GM12878 (cell line): ENCODE results near the gene TMEM250. TPM values are rescaled to one million over a fixed set of nuclear protein-coding genes. Genes with fewer than 3 reads are reported as not detected.

ENCODE experiments used
- ATAC-seq: fragments of 200-7000 bp; cut with Tn5 transposase; 3 replicates; pipeline ENCODE4 v1.9.1; 2020; ENCODE audit warnings: mild to moderate bottlenecking, moderate library complexity
- BruUV-seq: library from RNA; stranded (reverse); fragments of 400-500 nt; replicated peaks from 2 replicates; lab custom pipeline; 2021; lab: Mats Ljungman, UMichigan
- CTCF ChIA-PET: fragments of 300-600 bp; sonication (Branson Sonifier 250); formaldehyde crosslinking; extraction: SDS; loops from one replicate; lab custom pipeline; 2021; ENCODE audit warnings: inconsistent platforms; lab: Yijun Ruan, JAX
- POLR2A ChIA-PET: fragments of 350-600 bp; formaldehyde crosslinking; extraction: SDS; loops from one replicate; lab custom pipeline; 2021; ENCODE audit warnings: inconsistent platforms; lab: Charles Lee
- RAD21 ChIA-PET: fragments of 300-600 bp; sonication (Branson Sonifier 250); formaldehyde crosslinking; loops from one replicate; lab custom pipeline; 2023; ENCODE audit warnings: antibody characterized with exemption; ENCODE audit not compliant: unreplicated experiment; lab: Charles Lee
- SMC1A ChIA-PET: fragments of 300-600 bp; sonication (Branson Sonifier 250); formaldehyde crosslinking; loops from one replicate; lab custom pipeline; 2023; ENCODE audit not compliant: unreplicated experiment, uncharacterized antibody; lab: Charles Lee
- DNase-seq: peaks from one replicate; pipeline ENCODE4 v3.0.0-alpha.2; 2011; ENCODE audit warnings: low read depth, low spot score
- FAIRE-seq: peaks from 3 replicates; lab custom pipeline; 2011; peaks lifted over from hg19 to GRCh38; lab: Jason Lieb, UNC
- H2AFZ ChIP-seq: 2 replicates; pipeline ENCODE4 v1.6.0; 2011; ENCODE audit warnings: low read depth, low read length, control low read depth; ENCODE audit not compliant: control insufficient read depth
- H3K27ac ChIP-seq: 2 replicates; pipeline ENCODE4 v1.5.1; 2011; ENCODE audit warnings: control low read depth; ENCODE audit not compliant: control insufficient read depth, insufficient read depth
- H3K27me3 ChIP-seq, 2 experiments: replicated peaks in 1 of 2; 2 replicates each; pipeline versions ENCODE4 v1.6.0 to v1.6.1; 2011; ENCODE audit warnings: low read length in 1 of 2; ENCODE audit not compliant: control insufficient read depth in 2 of 2, insufficient read depth in 2 of 2
- H3K36me3 ChIP-seq, 2 experiments: 2 replicates each; pipeline ENCODE4 v1.5.1; 2011; ENCODE audit warnings: low read length in 1 of 2; ENCODE audit not compliant: control insufficient read depth in 2 of 2, insufficient read depth in 2 of 2
- H3K4me1 ChIP-seq: 2 replicates; pipeline ENCODE4 v1.6.1; 2011; ENCODE audit warnings: mild to moderate bottlenecking, low read length, moderate library complexity, mixed read lengths; ENCODE audit not compliant: control insufficient read depth, insufficient read depth
- H3K4me2 ChIP-seq: 2 replicates; pipeline ENCODE4 v1.6.0; 2011; ENCODE audit warnings: control low read depth; ENCODE audit not compliant: control insufficient read depth, insufficient read depth
- H3K4me3 ChIP-seq: fragments of 200-600 bp; sonication (generic); 2 replicates; pipeline ENCODE4 v1.5.1; 2016
- H3K79me2 ChIP-seq: 2 replicates; pipeline ENCODE4 v1.6.0; 2011; ENCODE audit warnings: low read length; ENCODE audit not compliant: control insufficient read depth, insufficient read depth
- H3K9ac ChIP-seq: 2 replicates; pipeline ENCODE4 v1.8.0; 2011; ENCODE audit warnings: low read length, control low read depth, mixed read lengths; ENCODE audit not compliant: control insufficient read depth, insufficient read depth
- H3K9me3 ChIP-seq: replicated peaks from 3 replicates; pipeline ENCODE4 v1.5.1; 2011; ENCODE audit warnings: mild to moderate bottlenecking, low read length; ENCODE audit not compliant: control insufficient read depth, insufficient read depth
- H4K20me1 ChIP-seq: 2 replicates; pipeline ENCODE4 v1.6.0; 2011; ENCODE audit not compliant: control insufficient read depth, insufficient read depth
- ASH2L ChIP-seq: fragments of 300-600, 200-600 bp; sonication (generic); IDR thresholded peaks from 2 replicates; pipeline ENCODE4 v1.6.1; 2017; ENCODE audit warnings: low read depth, mild to moderate bottlenecking, borderline replicate concordance
- BCLAF1 ChIP-seq: fragments of 450-650 bp; IDR thresholded peaks from 2 replicates; pipeline ENCODE4 v1.6.1; 2017; ENCODE audit warnings: antibody characterized with exemption, mild to moderate bottlenecking, moderate library complexity
- BMI1 ChIP-seq: fragments of 450-650 bp; IDR thresholded peaks from 2 replicates; pipeline ENCODE4 v1.6.1; 2016; ENCODE audit warnings: mild to moderate bottlenecking, moderate library complexity, borderline replicate concordance
- CREM ChIP-seq: IDR thresholded peaks from 2 replicates; pipeline ENCODE4 v1.6.1; 2014; ENCODE audit warnings: antibody characterized with exemption, low read depth
- EED ChIP-seq: sonication (generic); IDR thresholded peaks from 2 replicates; pipeline ENCODE4 v1.6.1; 2016; ENCODE audit warnings: antibody characterized with exemption, low read depth
- HDGF ChIP-seq: fragments of 450-650 bp; IDR thresholded peaks from 2 replicates; pipeline ENCODE4 v1.6.1; 2016; ENCODE audit warnings: antibody characterized with exemption
- JUND ChIP-seq: IDR thresholded peaks from 2 replicates; pipeline ENCODE4 v1.6.1; 2012; ENCODE audit warnings: low read depth, mild to moderate bottlenecking, low read length, improper control_type of control experiment, moderate library complexity
- MYB ChIP-seq: fragments of 150-350 bp; IDR thresholded peaks from 2 replicates; pipeline ENCODE4 v1.6.1; 2014; ENCODE audit warnings: mild to moderate bottlenecking, low read depth, low read length, borderline replicate concordance
- NR2C1 ChIP-seq: fragments of 450-650 bp; IDR thresholded peaks from 2 replicates; pipeline ENCODE4 v1.6.1; 2017; ENCODE audit warnings: antibody characterized with exemption, mild to moderate bottlenecking, moderate library complexity
- NR2F1 ChIP-seq: fragments of 450-650 bp; conservative IDR thresholded peaks from 2 replicates; pipeline ENCODE4 v1.6.1; 2017; ENCODE audit warnings: mild to moderate bottlenecking
- SP1 ChIP-seq: IDR thresholded peaks from one replicate; pipeline ENCODE4 v1.6.1; 2011; ENCODE audit warnings: low read depth, low read length
- SRF ChIP-seq, 2 experiments: IDR thresholded peaks; 2 replicates each; pipeline ENCODE4 v1.6.1; 2011; ENCODE audit warnings: low read depth in 2 of 2, low read length in 2 of 2, mild to moderate bottlenecking in 1 of 2, moderate library complexity in 1 of 2
- WGBS: methylation state at CpG from one replicate; pipeline ENCODE4 v1.1.6; 2016; ENCODE audit warnings: low lambda C conversion rate; ENCODE audit not compliant: insufficient replicate concordance, insufficient coverage; ENCODE audit errors: missing lambda C conversion rate; 5-methylcytosine and 5-hydroxymethylcytosine counted together
- in situ Hi-C: fragments of 300-500 bp; cut with MboI; formaldehyde crosslinking; loops from 9 replicates; pipeline ENCODE4 v1.14.3; 2018; ENCODE audit warnings: mixed read lengths
- intact Hi-C: fragments of 100-400 bp; cut with micrococcal nuclease; formaldehyde crosslinking; loops from one replicate; pipeline ENCODE4 v1.14.2; 2022; ENCODE audit not compliant: unreplicated experiment
- polyA plus RNA-seq, 11 experiments: library from polyadenylated mRNA; depleted of rRNA in 4 of 11; unstranded in 6 of 11; stranded (reverse) in 5 of 11; fragments of >200 nt; fragmentation: Nextera tagmentation in 4 of 11; fragmentation: Illumina TruSeq in 1 of 11; extraction: Ambion mirVana in 4 of 11; extraction: Trizol in 1 of 11; gene quantifications; 1 replicate in 1 of 11; 2 replicates in 10 of 11; pipeline versions ENCODE4 v1.2.1 to v1.2.3, GENCODE V29; 2011 to 2016; ENCODE audit warnings: inconsistent platforms in 2 of 11, missing spikeins in 2 of 11, low read depth in 1 of 11
- total RNA-seq, 4 experiments: library from RNA; depleted of rRNA in 3 of 4; stranded (reverse); fragments of >200 nt in 3 of 4; fragmentation: Illumina TruSeq in 1 of 4; extraction: Trizol in 1 of 4; gene quantifications; 2 replicates each; pipeline versions ENCODE4 v1.2.1 to v1.2.3, GENCODE V29; 2013 to 2021

Gene TMEM250
- total and polyA plus RNA-seq, 10 of the 15 experiments (the other 5 are each of a cell fraction or from before 2014, with no cell fraction given), result 0.39 to 39.9 (median 8.5) TPM

- no peak overlapping the region for H3K4me2 ChIP-seq
- 39% methylated on average over 49 of the region's 52 CpGs for WGBS
- H3K79me2 ChIP-seq, result no peaks in the 10 kb centered on the region
- no TSS peak for BruUV-seq
- intact Hi-C loops, result no loop called here
- TF ChIP-seq JUND (no peak), BCLAF1 (no peak), BMI1 (no peak), EED (no peak), SRF (IDR thresholded peaks at IDR 0.05; ENCODE audit: low read depth in 2 of 2, low read length in 2 of 2) (no peak), NR2C1 (no peak), ASH2L (no peak), SP1 (no peak), NR2F1 (no peak), HDGF (no peak), CREM (no peak), MYB (no peak)
- SMC1A ChIA-PET, result no interaction called here
- FAIRE-seq, result no peak
- no peaks in the 10 kb centered on the region for H3K36me3 ChIP-seq
- RAD21 ChIA-PET, result no interaction called here
- in situ Hi-C loops, result no loop called here
- H3K4me3 ChIP-seq, result no peak overlapping the region
- DNase-seq, result no peak
- POLR2A ChIA-PET, result no interaction called here
- H3K9me3 ChIP-seq, result no peaks in the 10 kb centered on the region
- H3K9ac ChIP-seq, result no peak overlapping the region
- no peaks in the 10 kb centered on the region for H3K4me1 ChIP-seq
- no peak overlapping the region for H2AFZ ChIP-seq
- no peaks in the 10 kb centered on the region for H4K20me1 ChIP-seq
- ATAC-seq, result no peak
- CTCF ChIA-PET, result no interaction called here
- H3K27me3 ChIP-seq, result peaks cover 0 to 4% of the 10 kb centered on the region in 2 experiments; a peak in 2 of 4 replicates
- no peak overlapping the region for H3K27ac ChIP-seq
Observed at GRCh38 chr9:136132512-136133050, 13.9 kb upstream of the TMEM250 start.
